HepG2 (cell line): Measurements from ENCODE around the gene OPRL1. TPM values are rescaled to one million over a fixed set of nuclear protein-coding genes. Genes with fewer than 3 reads are reported as not detected.

Experiments
- BHLHE40 ChIP-seq: IDR thresholded peaks from 2 replicates; pipeline ENCODE4 v1.6.1; 2011; ENCODE audit warnings: low read length, improper control_type of control experiment
- GFI1 ChIP-seq: sonication (generic); formaldehyde crosslinking; IDR thresholded peaks from 2 replicates; pipeline ENCODE4 v1.5.0; 2020; ENCODE audit warnings: missing genetic modification reagents, mild to moderate bottlenecking, borderline replicate concordance
- KDM5B ChIP-seq: sonication (generic); formaldehyde crosslinking; IDR thresholded peaks from 2 replicates; pipeline ENCODE4 v1.4.0; 2020; ENCODE audit warnings: missing genetic modification reagents, mild to moderate bottlenecking, borderline replicate concordance
- MEIS1 ChIP-seq: sonication (generic); formaldehyde crosslinking; IDR thresholded peaks from 2 replicates; pipeline ENCODE4 v1.9.0; 2021; ENCODE audit warnings: mild to moderate bottlenecking, missing genetic modification reagents, moderate library complexity, borderline replicate concordance
- MTA1 ChIP-seq: sonication (generic); formaldehyde crosslinking; IDR thresholded peaks from 2 replicates; pipeline ENCODE4 v1.4.0; 2020; ENCODE audit warnings: missing genetic modification reagents, mild to moderate bottlenecking, borderline replicate concordance
- PRPF4 ChIP-seq: fragments of 200-400 bp; formaldehyde crosslinking; IDR thresholded peaks from 2 replicates; pipeline ENCODE4 v1.6.1; 2016; ENCODE audit warnings: low read length, low read depth; ENCODE audit not compliant: poor library complexity, severe bottlenecking
- SETDB1 ChIP-seq: sonication (generic); formaldehyde crosslinking; IDR thresholded peaks from 2 replicates; pipeline ENCODE4 v1.5.1; 2020; ENCODE audit warnings: missing genetic modification reagents, mild to moderate bottlenecking, borderline replicate concordance
- SIN3B ChIP-seq: fragments of 150-350 bp; IDR thresholded peaks from 2 replicates; pipeline ENCODE4 v1.6.1; 2014; ENCODE audit warnings: low read length
- U2AF2 ChIP-seq: fragments of 200-400 bp; formaldehyde crosslinking; IDR thresholded peaks from 2 replicates; pipeline ENCODE4 v1.6.1; 2017; ENCODE audit warnings: low read depth, mild to moderate bottlenecking, low read length
- ZBTB4 ChIP-seq: sonication (generic); formaldehyde crosslinking; IDR thresholded peaks from 2 replicates; pipeline ENCODE4 v1.4.0; 2020; ENCODE audit warnings: missing genetic modification reagents, mild to moderate bottlenecking, borderline replicate concordance
- ZKSCAN1 ChIP-seq: fragments of 150-350 bp; IDR thresholded peaks from 2 replicates; pipeline ENCODE4 v1.6.1; 2014; ENCODE audit warnings: low read length
- ZNF276 ChIP-seq: sonication (generic); formaldehyde crosslinking; IDR thresholded peaks from 2 replicates; pipeline ENCODE4 v1.4.0; 2020; ENCODE audit warnings: mild to moderate bottlenecking, low read depth, missing genetic modification reagents
- ZNF292 ChIP-seq: sonication (generic); formaldehyde crosslinking; IDR thresholded peaks from 2 replicates; pipeline ENCODE4 v1.8.1; 2022; ENCODE audit warnings: mild to moderate bottlenecking, low read depth, missing genetic modification reagents, borderline replicate concordance
- ZNF354B ChIP-seq: sonication (generic); formaldehyde crosslinking; IDR thresholded peaks from 2 replicates; pipeline ENCODE4 v1.8.0; 2022; ENCODE audit warnings: mild to moderate bottlenecking, missing genetic modification reagents
- ZNF549 ChIP-seq: sonication (generic); formaldehyde crosslinking; IDR thresholded peaks from 2 replicates; pipeline ENCODE4 v1.5.0; 2020; ENCODE audit warnings: missing genetic modification reagents
- ZNF564 ChIP-seq: sonication (generic); formaldehyde crosslinking; IDR thresholded peaks from 2 replicates; pipeline ENCODE4 v1.8.1; 2023; ENCODE audit warnings: mild to moderate bottlenecking, missing genetic modification reagents
- ZNF816 ChIP-seq: sonication (generic); formaldehyde crosslinking; IDR thresholded peaks from 2 replicates; pipeline ENCODE4 v1.8.0; 2022; ENCODE audit warnings: missing genetic modification reagents, mild to moderate bottlenecking, borderline replicate concordance
- ZSCAN20 ChIP-seq: sonication (generic); formaldehyde crosslinking; IDR thresholded peaks from 2 replicates; pipeline ENCODE4 v1.4.0; 2020; ENCODE audit warnings: missing genetic modification reagents, mild to moderate bottlenecking, borderline replicate concordance
- polyA plus RNA-seq, 8 experiments: library from polyadenylated mRNA; depleted of rRNA in 3 of 8; stranded (reverse) in 7 of 8; unstranded in 1 of 8; fragments of >200 nt; fragmentation: Illumina TruSeq in 4 of 8; extraction: Trizol in 4 of 8; gene quantifications; 2 replicates each; pipeline versions ENCODE4 v1.2.1 to v1.2.3, GENCODE V29; 2011 to 2016; ENCODE audit warnings: low read depth in 4 of 8, missing spikeins in 1 of 8, mixed read lengths in 1 of 8; ENCODE audit not compliant: insufficient read depth in 1 of 8
- total RNA-seq, 5 experiments: library from RNA; depleted of rRNA; stranded (reverse); fragments of >200 nt; fragmentation: Illumina TruSeq; extraction: Trizol; gene quantifications; 2 replicates each; pipeline ENCODE4 v1.2.3, GENCODE V29; 2016; ENCODE audit warnings: low read depth in 1 of 5
- TF ChIP-seq, protein P1 (sequence below): sonication (generic); formaldehyde crosslinking; IDR thresholded peaks from 2 replicates; pipeline ENCODE4 v1.8.1; 2023; ENCODE audit warnings: mild to moderate bottlenecking, missing genetic modification reagents
- TF ChIP-seq, protein P2 (sequence below): sonication (generic); formaldehyde crosslinking; IDR thresholded peaks from 2 replicates; pipeline ENCODE4 v1.4.0; 2020; ENCODE audit warnings: missing genetic modification reagents, borderline replicate concordance

Gene OPRL1
- total and polyA plus RNA-seq, 2 of the 13 experiments (the other 11 are each of a cell fraction or from before 2014, with no cell fraction given) = 0.35 to 0.71 TPM

GRCh38 chr20:64041040-64041780 lies 38.7 kb upstream of the OPRL1 start (continued):
- TF ChIP-seq ZSCAN20 (CRISPR knock-in tag) (0 out of 2 replicates have a peak, but pooled peaks have one; percentile 53), ZBTB4 (CRISPR knock-in tag) (peak; percentile 28), ZNF354B (peak; percentile 76; the same call in 1 of the 2 replicates), ZKSCAN1 (no peak), U2AF2 (peak; percentile 55; the same call in 1 of the 2 replicates), GFI1 (CRISPR knock-in tag) (0 out of 2 replicates have a peak, but pooled peaks have one; percentile 43), ZNF564 (CRISPR knock-in tag) (peak; percentile 71; the same call in 1 of the 2 replicates), MTA1 (CRISPR knock-in tag) (no peak; the same call in none of the 2 replicates), ZNF292 (peak; percentile 17; the same call in 1 of the 2 replicates), BHLHE40 (0 out of 2 replicates have a peak, but pooled peaks have one; percentile 1), ZNF276 (CRISPR knock-in tag) (0 out of 2 replicates have a peak, but pooled peaks have one; percentile 27), KDM5B (CRISPR knock-in tag) (peak; percentile 46; the same call in 1 of the 2 replicates), PRPF4 (no peak), ZNF549 (no peak), SETDB1 (CRISPR knock-in tag) (no peak), ZNF816 (CRISPR knock-in tag) (no peak), MEIS1 (CRISPR knock-in tag) (peak; percentile 37), SIN3B (no peak)
- TF ChIP-seq, protein P1, sequence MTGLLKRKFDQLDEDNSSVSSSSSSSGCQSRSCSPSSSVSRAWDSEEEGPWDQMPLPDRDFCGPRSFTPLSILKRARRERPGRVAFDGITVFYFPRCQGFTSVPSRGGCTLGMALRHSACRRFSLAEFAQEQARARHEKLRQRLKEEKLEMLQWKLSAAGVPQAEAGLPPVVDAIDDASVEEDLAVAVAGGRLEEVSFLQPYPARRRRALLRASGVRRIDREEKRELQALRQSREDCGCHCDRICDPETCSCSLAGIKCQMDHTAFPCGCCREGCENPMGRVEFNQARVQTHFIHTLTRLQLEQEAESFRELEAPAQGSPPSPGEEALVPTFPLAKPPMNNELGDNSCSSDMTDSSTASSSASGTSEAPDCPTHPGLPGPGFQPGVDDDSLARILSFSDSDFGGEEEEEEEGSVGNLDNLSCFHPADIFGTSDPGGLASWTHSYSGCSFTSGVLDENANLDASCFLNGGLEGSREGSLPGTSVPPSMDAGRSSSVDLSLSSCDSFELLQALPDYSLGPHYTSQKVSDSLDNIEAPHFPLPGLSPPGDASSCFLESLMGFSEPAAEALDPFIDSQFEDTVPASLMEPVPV (CRISPR knock-in tag) = peak; percentile 82; the same call in 1 of the 2 replicates
- TF ChIP-seq, protein P2, sequence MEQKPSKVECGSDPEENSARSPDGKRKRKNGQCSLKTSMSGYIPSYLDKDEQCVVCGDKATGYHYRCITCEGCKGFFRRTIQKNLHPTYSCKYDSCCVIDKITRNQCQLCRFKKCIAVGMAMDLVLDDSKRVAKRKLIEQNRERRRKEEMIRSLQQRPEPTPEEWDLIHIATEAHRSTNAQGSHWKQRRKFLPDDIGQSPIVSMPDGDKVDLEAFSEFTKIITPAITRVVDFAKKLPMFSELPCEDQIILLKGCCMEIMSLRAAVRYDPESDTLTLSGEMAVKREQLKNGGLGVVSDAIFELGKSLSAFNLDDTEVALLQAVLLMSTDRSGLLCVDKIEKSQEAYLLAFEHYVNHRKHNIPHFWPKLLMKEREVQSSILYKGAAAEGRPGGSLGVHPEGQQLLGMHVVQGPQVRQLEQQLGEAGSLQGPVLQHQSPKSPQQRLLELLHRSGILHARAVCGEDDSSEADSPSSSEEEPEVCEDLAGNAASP = peak; percentile 61
